Measurements from ENCODE around the gene SGCE.

SGCE gene

DNA sequence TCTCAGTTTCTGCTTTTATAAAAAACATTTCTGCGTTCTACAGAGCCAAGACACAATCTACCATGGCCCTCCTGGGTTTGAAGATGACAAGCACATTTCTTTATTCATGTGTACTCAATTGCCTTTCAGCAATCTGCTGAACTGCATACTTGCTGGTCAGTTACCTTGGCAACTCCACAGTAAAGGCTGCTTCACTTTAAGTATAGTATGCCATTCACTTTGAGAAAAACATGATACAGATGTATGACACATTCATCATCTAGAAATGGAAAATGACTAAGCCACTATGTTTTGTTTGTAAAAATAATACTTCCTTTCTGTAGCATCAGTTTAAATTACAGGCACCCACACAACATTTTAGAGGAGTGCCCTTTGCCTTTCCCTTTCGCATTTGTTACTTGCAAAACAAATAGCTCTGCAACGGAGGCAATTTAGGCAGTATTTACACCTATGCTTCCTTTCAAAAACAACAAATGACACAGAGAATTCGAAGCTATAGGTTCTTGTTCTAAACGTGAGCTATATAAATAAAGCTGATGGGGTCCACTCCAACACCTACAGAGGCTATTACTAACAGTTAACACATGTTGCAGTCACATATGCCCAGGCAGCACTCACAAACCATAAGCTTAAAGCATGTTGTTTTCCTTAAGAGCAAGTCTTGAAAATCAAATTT, 23.5 kb downstream of the SGCE start:
- no peak for DNase-seq

DNA sequence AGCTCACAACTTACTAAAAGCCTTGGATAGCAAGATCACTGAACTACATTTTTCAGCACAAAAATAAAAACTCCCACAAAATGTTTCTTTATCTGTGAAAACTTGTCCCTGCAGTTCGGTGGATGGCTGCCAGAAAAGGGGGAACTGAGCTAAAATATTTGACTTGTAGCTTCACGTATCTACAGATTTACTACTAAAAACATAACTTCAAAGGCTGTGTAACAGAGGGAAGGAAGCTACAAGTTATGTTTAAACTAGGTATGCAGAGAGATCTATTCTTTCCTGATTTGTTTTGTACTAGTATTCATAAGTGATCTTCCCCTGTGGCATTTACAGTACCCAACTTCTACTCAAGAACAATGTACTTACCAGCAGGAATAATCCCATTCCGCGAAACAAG, 25.1 kb downstream of the SGCE start:
- no peak for DNase-seq

DNA sequence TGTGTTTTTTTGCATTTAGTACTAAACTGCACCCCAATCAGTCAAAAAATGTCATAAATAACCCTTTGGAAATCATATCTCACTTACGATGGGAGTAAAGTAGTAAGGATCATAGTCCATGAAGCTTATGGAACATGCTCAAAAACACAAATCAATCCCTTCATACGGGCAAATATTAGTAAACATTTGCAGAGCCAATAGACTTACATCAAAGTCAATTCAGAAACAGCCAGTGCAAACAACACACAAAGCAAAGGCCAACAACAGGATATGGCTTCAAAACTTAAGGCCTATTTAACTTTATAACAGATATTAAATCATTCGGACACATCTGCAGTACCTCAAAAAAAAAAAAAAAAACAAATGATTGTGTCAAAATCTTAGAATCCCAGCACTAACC, 32.1 kb downstream of the SGCE start:
- no peak for DNase-seq

- DNase-seq = no peak
Observed at GRCh38 chr7:94621120-94621519, 34.8 kb downstream of the SGCE start.

DNA sequence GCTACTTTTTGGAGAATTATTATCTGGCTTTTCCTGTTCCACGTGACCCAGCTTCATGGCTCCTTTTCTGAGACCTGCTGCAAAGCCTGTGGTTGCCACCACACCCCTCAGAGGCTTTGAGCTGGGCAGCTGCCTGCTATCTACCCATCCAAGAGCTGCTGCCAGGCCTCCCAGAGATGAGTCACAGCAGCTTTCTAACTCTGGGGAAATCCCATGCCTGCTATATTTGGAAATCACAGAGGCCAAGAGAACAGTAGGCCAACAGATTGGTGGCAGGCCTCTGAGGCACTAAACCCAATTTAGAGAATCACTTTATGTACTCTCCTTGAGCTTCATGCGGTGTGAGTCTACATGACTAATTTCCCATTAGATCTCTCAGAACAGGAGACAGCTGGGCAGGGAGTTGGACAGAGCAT, 35.2 kb downstream of the SGCE start:
- no peak for DNase-seq

GRCh38 chr7:94618126-94618525, 37.8 kb downstream of the SGCE start:
- no peak for DNase-seq

DNA sequence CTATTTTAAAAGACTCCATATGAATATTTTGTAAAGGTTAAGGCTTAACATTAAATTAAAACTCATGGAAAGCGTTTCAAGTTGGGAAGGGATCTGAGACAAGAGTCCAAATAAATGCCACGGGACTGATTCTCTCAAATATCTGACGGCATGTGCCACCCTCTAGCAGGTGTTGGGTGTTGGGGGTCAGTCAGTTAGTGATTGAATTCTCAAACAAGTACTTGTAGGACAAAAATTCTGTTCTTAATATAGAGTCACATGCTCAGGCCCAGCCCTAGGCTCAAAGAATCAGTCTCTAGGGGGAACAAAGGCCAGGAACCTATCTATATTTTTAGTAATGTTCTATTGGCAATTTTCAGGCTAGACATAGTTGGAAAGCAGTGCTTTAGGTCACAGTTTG, 39.1 kb downstream of the SGCE start:
- no peak for DNase-seq

- DNase-seq = no peak
Observed at GRCh38 chr7:94615666-94616065, 40.3 kb downstream of the SGCE start.

GRCh38 chr7:94612661-94613060, 43.3 kb downstream of the SGCE start:
- no peak for DNase-seq

DNA sequence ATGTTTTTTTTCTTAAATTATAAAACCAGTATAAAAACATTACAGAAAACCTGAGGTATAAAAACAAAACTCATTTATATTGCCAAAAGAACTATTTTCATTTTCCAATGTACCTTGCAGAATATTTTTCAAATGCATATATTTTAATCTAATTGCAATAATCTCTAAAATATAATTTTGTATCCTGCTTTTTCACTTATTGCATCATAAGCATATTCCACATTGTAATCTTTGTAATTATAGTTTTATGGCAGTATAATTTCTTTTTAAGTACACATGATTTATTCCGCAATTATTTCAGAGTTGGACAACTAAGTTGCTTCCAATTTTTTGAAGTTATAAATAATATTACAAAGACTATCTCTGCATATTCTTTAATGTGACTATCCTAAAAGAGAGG, 43.7 kb downstream of the SGCE start:
- DNase-seq = no peak

GRCh38 chr7:94609561-94609960, 46.4 kb downstream of the SGCE start:
- DNase-seq = no peak

DNA sequence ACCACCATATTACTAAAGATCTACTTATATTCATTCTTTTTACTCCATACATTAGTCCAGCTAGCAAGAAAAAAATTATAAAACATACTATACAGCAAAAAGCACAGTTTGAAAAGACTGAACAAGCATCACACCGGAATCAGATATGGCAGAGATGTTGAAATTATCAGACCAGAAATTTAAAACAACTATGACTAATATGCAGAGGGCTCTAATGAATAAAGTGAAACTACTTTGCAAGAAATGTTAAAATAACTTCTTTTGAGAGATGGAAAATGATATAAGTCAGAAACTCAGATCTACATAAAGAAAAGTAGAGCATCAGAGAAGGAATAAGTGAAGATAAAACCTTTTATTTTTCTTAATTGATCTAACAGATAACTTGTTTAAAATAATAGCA, 50.9 kb downstream of the SGCE start:
- DNase-seq = no peak

DNA sequence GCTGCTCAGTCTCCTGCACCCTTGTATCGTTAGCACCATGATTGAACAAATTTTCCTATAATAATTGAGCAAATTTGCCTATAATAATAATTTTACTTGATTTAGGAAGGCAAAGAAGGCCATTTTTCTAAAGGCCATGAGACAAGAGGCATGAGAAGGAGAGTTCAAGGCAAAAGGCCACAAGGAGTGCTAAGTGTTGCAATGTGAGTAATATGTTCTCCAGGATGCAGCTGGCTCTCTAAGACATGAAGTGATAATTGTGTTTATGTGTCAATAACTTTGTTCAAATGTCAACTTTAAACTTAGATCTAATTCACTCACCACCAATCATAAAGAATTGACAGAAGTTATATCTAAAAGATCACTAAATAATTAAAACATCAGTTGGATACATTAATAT, 53.8 kb downstream of the SGCE start:
- DNase-seq = no peak

DNA sequence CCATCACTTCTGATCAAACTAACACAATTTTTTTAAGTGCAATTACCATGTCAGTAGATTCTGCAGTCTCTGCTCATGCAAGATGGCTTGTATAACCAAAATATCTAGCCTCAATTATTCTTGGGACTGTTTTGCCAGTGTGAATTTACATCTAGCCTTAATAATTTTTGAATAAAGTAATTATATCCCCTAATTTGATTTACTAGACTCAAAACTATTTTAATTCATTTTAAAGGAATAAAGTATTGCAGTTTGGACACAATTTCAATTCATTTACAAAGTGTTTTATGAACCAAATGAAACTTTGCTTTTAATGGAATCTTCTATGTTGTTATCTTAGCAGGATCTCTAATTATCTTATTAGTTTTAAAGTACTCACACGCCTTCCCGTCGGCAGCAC, 55.7 kb downstream of the SGCE start:
- no peak for DNase-seq

DNA sequence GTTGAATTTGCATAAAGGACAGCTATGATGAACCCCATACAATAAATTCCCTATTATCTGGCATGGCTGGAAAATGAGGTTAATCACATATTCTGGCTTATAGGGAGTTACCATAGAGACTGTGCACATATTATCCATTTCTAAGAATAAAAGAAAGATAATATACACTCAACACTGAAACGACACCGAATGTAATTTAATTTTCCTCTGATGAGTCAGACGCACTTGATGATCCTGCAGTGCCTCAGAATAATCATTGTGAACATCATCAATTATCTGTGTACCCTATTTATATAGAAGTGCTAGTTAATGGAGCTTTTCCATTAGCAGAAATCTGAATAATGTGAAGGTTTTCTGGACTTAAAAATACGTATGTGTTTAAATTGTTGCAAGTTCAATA, 60.2 kb downstream of the SGCE start:
- DNase-seq = no peak

DNA sequence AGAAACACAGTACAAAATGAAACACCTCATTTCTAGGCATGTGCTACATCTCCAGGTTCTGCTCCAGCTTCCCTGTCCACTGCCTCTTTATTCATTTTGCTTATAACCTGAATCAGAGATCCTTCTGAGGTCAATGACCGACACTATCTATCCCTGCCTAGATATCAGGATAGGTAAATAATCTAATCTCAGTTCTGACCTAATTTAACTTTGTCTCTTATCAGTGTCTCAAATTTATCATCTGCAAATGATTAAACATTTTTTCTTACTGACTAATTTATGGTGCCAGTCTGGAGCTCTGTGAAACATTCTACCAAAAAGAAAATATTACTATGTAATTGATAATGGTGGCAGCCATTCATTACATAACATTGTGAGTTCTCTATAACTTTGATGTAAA, 61.1 kb downstream of the SGCE start:
- no peak for DNase-seq

GRCh38 chr7:94591176-94591575, 64.8 kb downstream of the SGCE start:
- DNase-seq = no peak

DNA sequence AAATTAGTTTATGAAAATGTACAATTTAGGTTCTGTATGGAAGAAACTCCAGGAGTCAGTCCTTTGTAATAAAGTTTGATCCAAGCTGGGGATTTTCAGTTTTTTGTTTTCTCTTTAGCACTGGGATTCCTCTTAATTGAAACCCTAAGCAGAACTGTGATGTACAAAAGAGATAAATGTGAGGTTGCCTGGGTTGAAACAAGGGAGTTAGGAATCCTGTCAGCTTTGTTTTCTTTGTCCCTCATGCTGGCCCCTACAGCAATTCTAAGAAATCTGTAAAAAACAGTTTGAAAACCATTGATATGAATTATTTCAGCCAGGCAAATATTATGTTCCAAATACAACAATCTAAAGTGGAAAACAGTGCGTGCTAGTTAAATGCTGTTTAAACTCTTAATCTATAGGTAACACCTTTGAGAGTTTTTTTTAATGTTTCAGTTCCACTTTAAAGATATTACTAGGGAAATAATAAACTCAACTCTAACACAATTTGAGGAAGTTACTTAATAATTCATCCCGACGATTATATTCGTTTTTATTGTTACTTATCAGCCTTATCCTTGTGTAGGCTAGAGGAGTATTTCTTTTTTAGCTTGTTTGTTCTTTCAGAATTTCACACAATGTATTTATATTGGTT, 65.3 kb downstream of the SGCE start:
- DNase-seq = no peak

DNA sequence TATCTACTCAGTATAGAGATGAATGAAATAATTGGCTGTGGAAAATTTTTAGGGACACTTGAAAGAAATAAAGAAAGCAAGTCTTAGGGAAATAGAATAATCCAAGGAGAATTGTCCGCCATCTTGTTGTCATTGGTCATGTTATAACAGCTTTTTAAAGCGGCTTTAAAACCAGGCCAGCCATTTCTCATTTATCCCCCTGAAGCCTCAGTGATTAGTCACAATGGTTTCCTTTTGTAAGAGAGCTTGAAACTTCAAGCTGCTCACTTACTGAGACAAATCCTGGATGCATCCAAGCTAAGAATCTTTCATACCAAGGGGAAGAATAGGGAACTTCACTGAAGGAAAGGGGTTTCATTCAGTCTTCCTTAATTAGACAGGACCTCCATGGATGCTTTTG, 67.9 kb downstream of the SGCE start:
- DNase-seq = no peak

DNA sequence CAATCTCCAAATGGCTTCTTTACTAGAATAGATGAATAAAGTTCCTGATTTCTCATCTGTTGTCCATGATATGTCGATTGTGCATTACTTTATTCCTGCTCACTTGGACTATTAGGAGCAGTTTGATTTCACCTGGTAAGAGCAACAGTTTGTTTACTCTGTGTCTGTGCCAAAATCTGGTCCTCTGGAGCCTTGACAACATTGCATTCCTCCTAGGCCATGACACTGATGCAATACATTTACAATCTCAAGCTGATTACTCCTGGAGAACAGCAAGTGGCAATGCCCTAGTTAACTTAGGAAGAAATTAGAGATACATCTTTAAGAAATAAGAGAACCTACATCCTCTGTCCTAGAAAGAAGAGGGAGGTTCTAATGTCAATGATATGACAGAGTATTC, 71.8 kb downstream of the SGCE start:
- no peak for DNase-seq

DNA sequence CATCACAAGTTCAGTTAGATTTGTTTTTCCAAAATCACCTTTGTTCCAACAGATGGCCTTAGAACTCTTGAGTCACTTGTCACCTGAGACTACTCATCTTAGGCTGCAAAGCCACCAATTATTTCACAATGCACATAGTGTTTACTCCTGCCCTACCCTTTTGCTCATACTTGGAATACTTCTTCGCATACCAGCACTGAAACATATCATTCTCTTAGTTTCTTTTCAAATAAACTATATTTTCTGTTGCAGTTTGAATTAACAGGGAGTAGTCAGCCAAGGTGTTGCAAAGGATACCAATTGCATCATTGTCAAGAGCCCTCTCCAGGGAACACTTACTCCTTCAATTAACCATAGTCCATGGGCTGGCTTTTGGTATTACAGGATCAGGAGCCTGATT, 75.3 kb downstream of the SGCE start:
- DNase-seq = no peak

DNA sequence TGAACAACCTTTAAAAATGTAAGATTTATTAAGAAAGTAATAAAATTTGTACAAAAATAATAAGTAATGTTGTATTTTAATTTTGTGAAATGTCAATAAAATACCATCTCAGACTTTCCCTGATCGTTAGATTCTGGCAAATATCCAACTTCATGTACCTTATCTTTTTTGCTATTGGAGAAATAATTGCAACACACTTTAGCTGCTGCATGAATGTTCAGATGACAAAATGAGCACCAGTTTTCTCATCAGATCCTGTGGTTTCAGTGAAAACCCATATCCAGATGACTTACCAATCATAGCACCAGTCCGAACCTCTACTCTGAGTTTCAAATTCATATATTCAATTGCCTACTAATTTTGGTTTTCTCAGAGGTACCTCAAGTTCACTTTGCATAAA, 76.5 kb downstream of the SGCE start:
- DNase-seq = no peak

DNA sequence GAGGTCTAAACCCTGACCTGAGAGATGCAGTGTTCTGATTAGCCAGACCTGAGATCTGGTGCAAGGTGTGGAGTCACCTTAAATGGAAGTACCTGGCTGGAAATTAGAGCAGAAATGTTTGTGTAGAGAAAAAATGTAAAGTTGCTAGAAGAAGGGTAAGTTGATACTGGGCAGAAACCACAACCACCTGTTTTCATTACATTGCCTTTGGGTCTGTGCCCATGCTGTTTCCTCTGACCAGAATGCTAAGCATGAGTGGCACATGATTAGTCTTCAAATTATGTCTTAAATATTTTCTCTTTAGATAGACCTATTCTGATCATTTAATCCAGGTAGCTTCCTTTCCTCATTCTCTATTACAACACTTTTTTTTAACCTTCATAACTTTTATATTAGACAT, 77.3 kb downstream of the SGCE start:
- DNase-seq = no peak

DNA sequence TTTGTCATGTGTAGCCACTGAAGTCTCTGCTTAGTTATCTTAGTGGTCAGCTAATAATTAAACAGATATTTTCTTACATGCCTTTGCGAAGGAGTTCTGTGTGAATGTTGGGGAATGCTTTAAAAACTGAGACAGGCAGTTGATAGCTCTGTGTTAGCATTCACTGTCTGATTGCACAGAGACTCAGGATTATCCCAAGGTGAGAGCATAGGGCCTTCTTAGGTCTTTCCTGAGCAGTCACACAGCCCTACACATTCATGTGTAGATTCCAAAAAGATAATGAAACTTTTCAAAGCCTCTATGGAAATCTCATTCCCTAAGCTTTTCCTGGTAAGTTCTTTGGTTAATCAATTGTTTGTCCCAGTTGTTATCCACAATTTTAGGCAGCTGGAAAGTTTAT, 78.6 kb downstream of the SGCE start:
- DNase-seq = no peak

DNA sequence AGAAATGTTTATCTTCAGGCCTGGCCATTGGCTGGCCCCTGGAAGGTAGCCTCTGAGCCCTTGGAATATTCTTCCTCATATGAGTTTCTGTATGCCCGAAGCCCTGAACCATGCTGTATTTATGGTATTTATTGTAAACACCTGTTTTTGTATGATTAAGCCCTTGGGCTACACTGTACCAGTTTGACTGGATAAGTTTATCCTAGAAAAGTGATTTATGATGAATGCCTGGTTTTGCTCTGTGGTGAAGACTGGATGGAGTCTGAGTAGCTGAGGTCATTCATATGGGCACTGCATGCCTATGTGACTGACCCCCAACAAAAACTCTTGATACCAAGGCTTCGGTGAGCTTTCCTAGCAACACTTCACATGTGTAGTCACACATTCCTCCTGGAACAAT, 79.6 kb downstream of the SGCE start:
- no peak for DNase-seq
